Measurements from ENCODE around the gene B3GNT2.

- TF ChIP-seq CTCF (conservative IDR thresholded peaks at IDR 0.05; ENCODE audit: low read depth, low read length) (no peak), SMC3 (IDR thresholded peaks at IDR 0.05; ENCODE audit: low read depth, low read length) (no peak), ELK1 (IDR thresholded peaks at IDR 0.05; ENCODE audit: borderline replicate concordance, low read depth, low read length) (no peak), POLR2A (IDR thresholded peaks at IDR 0.05; ENCODE audit: low read depth, low read length) (no peak), RAD21 (IDR thresholded peaks at IDR 0.05; ENCODE audit: low read length) (no peak), BHLHE40 (IDR thresholded peaks at IDR 0.05; ENCODE audit: low read depth, low read length) (no peak), FOS (IDR thresholded peaks at IDR 0.05; ENCODE audit: low read depth, low read length) (no peak), RFX5 (IDR thresholded peaks at IDR 0.05; ENCODE audit: low read depth, low read length) (no peak), MXI1 (IDR thresholded peaks at IDR 0.05; ENCODE audit: borderline replicate concordance, low read depth, low read length) (no peak), MAZ (IDR thresholded peaks at IDR 0.05; ENCODE audit: borderline replicate concordance, low read depth, low read length) (no peak), USF2 (IDR thresholded peaks at IDR 0.05; ENCODE audit: low read depth, low read length) (no peak), NFE2L2 (IDR thresholded peaks at IDR 0.05; ENCODE audit: low read depth, low read length) (no peak)
Observed at GRCh38 chr2:62240546-62240945, 44.6 kb downstream of the B3GNT2 start.
